ENCODE measurements around the gene TAF4.

Gene TAF4

DNA sequence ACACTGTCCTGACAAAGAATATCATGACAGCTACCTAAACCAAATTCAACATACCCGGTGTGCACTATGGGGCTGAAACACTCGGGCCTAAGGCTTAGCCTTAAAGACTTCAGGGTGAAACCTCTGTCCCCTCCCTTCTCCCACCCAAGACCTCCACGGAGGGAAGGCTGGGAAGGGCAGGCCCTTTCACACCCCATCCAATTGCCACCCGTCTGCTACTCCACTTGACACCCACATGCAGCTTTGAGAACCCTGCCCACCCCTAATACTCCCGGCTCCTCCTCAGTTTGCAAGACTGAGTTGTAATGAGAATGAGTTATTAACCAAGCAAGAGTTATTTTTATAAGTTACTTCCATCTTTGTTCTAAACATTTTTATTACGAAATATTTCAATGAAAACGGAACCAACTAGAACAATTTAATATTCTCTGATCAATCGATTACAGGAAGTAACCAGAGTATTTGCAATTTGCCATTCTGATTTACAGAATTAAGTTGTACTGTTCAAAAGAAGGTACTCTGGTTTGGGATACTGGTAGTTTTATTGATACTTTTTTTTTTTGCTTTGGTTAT, 3.7 kb downstream of the TAF4 start:
- DNase-seq (ENCODE audit: low read depth) = no peak
- TF ChIP-seq CTCF (IDR thresholded peaks at IDR 0.05; ENCODE audit: insufficient read depth, low read depth, low read length, missing control alignments) = no peak
- no peak overlapping the region for H3K4me3 ChIP-seq (ENCODE audit: low read depth, low read length)

DNA sequence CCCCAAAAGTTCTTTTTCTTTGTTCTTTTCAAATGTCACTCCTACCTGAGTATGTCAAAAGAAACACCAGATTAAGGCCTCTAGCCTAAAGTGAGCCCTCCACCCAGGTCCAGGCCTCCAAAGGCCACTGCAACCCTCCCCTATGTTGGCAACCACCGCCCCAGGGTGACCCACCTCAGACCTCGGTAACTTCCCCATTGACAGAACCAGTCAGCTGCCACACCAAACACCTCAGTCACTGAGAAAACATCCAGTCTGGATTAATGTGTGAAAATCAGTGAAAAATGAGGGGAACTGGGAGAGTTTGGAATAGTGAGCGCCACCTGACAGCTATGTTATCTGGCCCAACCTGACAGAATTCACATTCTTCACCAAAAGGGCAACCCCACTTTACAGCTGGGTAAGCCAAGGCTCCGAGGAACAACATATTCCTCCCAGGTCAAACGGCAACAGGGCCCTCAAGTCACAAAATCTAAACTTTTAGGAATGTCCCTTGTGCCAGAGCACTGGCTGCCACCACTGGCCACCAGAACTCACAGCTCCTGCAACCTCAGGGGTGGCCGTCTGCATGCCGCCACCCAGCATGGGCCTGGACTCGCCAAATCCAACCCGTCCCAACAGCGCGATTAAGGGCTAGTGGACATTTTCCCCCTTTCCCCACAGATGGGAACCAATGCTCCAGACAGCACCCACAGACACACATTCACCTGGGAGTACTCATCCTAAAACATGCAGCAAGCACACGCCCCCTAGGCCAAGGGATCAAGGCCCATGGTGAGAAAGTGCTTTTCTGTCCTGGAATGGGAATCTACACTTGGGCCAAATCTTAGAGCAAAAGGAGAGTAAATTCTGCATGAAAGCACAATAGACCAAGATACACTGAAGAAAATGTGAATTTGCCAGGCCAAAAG, 4.8 kb downstream of the TAF4 start:
- H3K4me3 ChIP-seq (ENCODE audit: low read depth, low read length) = no peak overlapping the region
- TF ChIP-seq CTCF (IDR thresholded peaks at IDR 0.05; ENCODE audit: insufficient read depth, low read depth, low read length, missing control alignments) = no peak
- no peak for DNase-seq (ENCODE audit: low read depth)

DNA sequence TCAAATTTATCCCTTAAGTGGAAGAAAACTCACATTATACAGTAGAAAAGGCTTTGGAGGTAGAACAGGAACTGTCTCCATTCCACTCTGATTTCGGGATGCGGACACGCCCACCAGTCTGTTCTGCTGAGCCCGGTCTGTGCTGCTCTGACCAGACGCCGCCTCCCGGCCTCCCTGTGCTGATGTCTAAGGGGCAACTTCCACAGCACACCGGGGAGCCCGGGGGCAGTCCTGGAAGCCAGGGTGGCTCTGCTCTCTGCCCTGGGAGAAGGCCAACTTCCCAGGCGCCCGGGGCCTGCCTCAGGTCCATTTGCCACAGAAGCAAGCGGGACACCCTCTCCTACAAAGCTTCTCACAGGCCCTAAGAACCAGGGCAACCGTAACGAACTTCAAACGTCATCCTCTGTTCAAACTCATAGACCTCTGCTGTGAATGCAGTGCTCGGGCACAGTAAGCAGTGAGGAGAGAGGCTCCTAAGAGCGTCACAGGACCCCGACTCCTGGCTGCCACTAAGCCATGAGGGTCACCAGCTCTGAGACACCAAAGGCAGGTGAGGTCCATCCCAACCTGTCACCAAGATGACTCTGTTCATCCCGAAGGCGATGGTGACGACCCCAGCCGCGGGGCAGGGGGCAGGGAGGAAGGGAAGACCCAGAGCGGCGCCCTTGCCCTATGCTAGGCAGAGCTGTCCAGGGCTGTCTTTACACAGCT, 5.6 kb downstream of the TAF4 start:
- no peak for DNase-seq (ENCODE audit: low read depth)
- TF ChIP-seq CTCF (IDR thresholded peaks at IDR 0.05; ENCODE audit: insufficient read depth, low read depth, low read length, missing control alignments) = no peak
- no peak overlapping the region for H3K4me3 ChIP-seq (ENCODE audit: low read depth, low read length)

DNA sequence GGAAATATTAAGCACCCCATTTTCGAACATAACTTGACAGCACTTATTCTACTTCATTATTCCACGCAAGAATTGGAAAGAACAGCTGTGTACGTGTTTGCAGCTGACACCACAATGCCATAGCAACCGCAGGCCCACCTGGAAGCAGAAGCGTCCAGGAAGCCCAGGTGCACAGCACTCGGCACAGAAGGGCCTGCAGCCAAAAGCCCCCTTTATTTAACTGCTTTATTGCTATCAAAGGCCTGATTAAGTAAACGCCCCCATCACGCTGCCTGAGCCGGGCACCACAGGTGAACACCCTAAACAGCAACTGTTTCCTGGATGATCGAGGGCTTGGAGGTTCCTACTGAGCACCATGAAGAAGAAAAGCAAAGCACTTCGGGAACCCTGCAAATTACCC, 6.3 kb downstream of the TAF4 start:
- DNase-seq (ENCODE audit: low read depth) = no peak
- no peak overlapping the region for H3K4me3 ChIP-seq (ENCODE audit: low read depth, low read length)
- no peak for TF ChIP-seq CTCF (IDR thresholded peaks at IDR 0.05; ENCODE audit: insufficient read depth, low read depth, low read length, missing control alignments)

DNA sequence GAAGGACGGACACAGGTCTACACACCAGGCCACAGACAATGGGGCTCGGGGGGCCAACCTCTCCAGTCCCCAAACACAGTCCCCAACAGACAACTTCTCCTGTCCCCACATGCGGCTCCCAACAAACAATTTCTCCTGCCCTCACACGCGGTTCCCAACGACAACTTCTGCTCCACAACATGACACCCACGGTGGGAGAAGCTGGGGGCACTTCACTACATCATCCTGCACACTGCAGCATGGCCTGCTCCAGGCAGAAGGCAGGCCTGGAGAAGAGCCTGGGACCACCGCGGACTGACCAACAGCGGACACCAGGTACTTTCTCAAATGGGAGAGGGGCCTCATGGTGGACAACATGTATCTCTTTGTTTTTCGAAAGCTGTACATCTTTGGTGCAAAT, 6.7 kb downstream of the TAF4 start:
- DNase-seq (ENCODE audit: low read depth) = no peak
- H3K4me3 ChIP-seq (ENCODE audit: low read depth, low read length) = no peak overlapping the region
- TF ChIP-seq CTCF (IDR thresholded peaks at IDR 0.05; ENCODE audit: insufficient read depth, low read depth, low read length, missing control alignments) = no peak

DNA sequence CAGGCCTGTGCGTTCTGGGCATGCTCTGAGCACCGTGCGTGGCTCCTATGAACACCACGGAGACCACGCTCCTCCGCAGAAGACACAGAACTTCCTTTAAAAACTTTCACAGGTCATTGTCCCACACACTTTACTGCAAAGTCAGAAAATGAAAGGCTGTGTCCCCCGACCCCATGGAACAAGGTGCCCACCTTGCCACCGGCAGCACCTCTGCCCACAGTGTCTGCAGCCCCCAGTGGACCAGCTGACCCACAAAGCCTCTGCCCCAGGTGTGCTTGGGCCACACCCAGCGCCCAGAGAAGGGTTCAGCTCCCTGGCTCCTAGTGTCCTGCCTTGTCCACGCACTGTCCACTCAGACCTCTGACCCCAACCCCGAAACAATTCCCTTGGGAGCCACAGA, 8.7 kb downstream of the TAF4 start:
- DNase-seq (ENCODE audit: low read depth) = no peak
- TF ChIP-seq CTCF (IDR thresholded peaks at IDR 0.05; ENCODE audit: insufficient read depth, low read depth, low read length, missing control alignments) = no peak
- H3K4me3 ChIP-seq (ENCODE audit: low read depth, low read length) = no peak overlapping the region

Data from GM12865 (cell line).